SK-N-DZ (cell line): ENCODE measurements around the gene CEP128.

Experiments used
- DNase-seq: peaks from one replicate; pipeline ENCODE4 v3.0.0-alpha.2; 2015; ENCODE audit warnings: low spot score

Gene CEP128

DNA sequence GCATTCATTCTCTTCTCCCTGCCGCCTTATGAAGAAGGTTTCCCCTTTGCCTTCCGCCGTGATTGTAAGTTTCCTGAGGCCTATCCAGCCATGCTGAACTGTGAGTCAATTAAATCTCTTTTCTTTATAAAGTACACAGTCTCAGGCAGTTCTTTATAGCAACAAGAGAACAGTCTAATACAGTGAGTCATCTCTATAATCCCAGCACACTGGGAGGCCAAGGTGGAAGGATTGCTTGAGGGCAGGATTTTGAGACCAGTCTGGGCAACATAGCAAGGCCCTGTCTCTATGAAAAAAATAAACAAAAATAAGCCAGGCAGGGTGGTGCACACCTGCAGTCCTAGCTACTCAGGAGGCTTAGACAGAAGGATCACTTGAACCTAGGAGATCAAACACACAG, 259.9 kb downstream of the CEP128 start:
- no peak for DNase-seq

GRCh38 chr14:80679273-80679672, 262.3 kb downstream of the CEP128 start:
- DNase-seq: no peak

DNA sequence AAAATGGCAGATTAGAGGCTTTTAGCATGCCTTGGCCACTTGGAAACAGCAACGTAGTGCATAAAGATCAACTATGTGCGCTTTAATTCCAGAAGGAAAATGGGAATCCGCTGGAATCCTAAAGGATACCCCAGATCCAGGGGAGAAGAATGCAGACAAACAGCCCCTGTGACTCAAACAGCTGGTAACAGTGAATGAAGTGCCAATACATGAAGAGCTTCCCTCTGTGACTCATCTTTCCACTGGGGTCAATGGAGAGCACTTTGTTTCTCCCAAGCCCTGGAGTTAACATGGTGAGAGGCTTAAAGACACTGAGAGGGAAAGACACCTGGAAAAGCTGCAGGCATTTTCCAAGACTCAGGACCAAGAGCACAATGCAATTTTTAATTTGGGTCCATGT, 263.1 kb downstream of the CEP128 start:
- DNase-seq: no peak

GRCh38 chr14:80669426-80669825, 272.1 kb downstream of the CEP128 start:
- DNase-seq: no peak

GRCh38 chr14:80664576-80664975, 277.0 kb downstream of the CEP128 start:
- no peak for DNase-seq

DNA sequence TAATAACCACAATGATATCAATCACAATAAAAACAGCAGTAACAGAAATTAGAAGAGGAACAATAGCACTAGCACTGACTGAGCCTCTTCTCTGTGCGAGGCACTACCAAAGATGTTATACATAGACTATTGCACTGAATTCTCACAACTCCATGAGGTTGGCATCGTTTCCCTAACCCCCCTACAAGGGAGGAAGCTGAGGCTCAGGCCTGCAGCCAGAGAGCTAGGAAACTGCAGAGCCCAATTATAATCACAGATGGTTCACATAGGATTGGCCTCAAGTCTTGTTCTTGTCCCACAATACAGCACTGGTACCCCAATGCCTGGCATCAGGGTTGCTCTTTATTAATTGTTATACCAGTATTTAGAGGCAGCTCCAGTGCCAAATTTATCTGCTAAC, 278.0 kb downstream of the CEP128 start:
- DNase-seq: no peak

DNA sequence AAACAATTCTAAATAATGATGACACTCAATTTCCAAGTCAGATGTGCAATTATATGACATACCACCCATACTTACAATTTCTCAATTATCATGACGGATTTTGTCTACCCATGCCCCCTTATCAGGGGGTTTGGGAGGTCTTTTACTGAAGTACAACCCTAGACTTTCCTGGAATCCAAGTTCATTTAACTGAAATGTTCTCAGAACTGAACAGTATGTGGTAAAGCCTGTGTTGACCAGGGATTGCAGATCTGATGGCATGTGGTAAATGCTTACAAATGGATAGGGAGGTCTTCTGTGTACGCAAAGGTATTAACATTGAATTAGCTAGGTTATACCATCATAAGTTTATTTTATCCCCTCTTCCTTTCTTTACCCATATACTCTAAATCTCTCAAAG, 281.8 kb downstream of the CEP128 start:
- DNase-seq: no peak

DNA sequence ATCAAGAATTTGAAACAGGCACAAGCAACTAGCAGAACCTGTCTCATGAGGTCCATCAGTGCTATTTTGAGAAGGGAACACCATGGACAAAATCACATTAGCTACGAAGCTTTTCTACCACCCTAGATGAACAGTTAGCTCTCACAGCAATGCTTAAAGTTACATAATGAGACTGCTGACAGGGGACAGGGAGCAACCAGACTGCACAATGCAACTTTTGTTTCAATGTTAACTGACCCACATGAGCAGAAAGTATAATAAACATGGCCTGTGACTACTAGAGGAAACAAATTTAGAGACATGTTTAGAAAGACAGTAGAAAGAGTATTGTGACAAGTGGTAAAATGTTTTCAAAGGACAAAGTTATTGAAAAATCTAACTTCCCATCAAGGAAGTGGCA, 282.8 kb downstream of the CEP128 start:
- no peak for DNase-seq

DNA sequence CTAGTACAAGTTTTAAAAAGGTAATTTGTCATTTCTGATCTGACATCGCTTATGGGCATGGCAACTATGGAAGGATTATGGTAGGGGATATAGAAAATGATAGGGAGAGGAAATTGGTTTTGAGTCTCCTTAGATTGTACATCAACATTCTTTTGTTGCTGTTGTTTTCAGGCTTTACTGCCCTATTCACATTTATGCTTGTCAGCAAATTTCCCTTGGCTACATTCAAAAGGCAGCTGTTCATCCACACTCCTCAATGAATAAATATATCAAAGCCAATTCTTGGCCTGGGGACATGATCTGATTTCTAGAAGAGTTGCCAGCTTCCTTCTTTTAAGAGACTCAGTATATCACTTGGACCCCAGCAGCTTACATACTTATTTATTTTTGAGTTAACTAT, 283.4 kb downstream of the CEP128 start:
- DNase-seq: no peak

- DNase-seq: no peak
These were observed 287.6 kb downstream of the CEP128 start for GRCh38 chr14:80653956-80654355.

GRCh38 chr14:80645667-80646413, 295.7 kb downstream of the CEP128 start:
- DNase-seq: no peak

- no peak for DNase-seq
These were observed 296.7 kb downstream of the CEP128 start for GRCh38 chr14:80644826-80645225.

DNA sequence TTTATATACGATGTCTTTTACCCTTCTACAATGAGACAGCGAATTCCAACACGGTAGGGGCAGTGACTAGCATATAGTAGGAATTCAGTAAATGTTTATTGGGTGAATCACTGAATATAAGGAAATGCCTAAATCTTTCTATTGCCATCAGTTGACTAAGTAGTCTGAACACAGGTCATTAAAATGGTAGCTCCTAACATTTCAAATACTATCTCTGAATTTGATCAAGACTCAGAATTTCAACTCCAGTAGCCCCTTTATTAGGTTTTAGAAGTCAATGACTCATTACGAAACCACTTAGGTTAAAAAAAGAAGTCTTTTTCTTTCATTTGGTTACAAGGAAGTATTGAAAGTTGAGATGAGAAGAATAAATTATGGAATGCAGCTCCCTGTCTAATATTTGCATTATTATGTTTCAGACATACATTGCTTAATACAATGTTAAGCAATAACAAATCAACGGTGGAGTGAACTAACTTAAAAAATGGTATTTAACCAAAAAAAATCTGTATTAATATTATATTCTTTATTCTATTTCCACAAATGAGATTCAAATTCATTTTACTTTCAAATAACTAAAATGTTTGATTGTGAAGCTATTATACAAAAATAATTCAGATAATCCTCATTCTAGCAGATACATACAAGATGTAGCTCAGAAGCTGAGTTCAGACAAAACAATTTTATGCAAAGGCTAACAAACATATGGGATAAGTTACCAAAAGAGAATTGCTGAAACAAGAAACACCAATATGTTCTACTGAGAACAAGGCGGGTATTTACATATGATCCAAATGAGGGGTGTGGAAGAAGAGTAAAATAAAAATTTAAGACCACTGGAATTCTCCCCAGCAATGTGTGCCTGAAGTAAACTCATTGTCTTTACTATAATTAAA, 302.7 kb downstream of the CEP128 start:
- DNase-seq: no peak

DNA sequence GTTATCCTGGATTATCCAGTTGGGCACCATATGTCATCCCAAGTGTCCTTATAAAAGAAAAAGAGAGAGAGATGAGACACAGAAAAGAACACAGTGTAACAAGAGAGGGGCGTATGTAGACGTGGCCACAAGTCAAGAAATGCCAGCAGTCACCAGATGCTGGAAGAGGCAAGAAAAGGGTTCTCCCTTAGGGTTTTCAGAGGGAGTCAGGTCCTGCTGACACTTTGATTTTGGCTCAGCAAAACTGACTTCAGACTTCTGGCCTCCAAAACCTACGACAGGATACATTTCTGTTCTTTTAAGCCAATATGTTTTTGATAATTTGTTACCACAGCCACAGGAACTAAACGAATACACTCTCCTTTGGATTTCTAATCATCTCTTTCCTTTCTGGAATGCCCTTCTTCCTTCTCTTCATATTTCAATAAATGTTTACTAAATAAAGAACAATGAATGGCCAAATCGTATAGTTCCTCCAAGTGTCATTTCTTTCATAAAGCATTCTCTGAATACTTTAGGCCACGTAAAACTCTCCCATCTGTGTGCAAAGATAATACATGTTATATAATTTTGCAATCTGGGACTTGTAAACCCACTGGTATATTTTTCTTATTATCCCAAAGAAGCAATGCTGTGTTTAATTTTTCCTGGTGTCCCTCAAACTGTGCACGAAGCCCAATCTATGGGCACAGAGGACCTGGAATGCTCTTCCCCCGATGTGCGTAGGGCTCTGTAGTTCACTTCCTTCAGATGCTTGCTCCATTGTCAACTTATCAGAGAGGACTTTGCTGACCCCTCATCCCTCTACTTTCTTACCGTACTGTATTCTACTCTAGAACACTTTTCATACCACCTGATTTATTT, 303.6 kb downstream of the CEP128 start:
- peak; percentile 86 for DNase-seq

- no peak for DNase-seq
These were observed 305.5 kb downstream of the CEP128 start for GRCh38 chr14:80636071-80636470.

GRCh38 chr14:80634106-80634758, 307.3 kb downstream of the CEP128 start:
- DNase-seq: no peak

GRCh38 chr14:80629606-80630005, 311.9 kb downstream of the CEP128 start:
- DNase-seq: no peak

DNA sequence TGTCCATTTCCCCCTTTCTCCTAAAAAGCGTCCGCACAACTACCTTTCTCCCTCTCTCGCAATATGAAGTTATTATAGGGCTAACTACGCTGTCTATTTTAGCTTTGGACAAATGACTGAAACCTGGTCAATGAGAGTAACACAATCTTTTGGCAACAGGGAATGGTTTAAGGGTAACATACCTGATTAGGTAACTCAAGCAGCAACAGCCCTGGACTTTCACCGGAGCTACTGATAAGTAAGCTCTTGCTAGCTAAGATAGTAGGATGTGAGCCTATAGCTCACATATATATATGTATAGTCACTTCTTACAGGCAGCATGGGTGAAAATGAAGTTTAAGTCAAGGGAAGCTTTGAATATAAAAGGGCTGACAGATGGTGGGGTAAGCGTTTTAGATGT, 313.0 kb downstream of the CEP128 start:
- DNase-seq: no peak

- no peak for DNase-seq
These were observed 313.8 kb downstream of the CEP128 start for GRCh38 chr14:80627745-80628144.

DNA sequence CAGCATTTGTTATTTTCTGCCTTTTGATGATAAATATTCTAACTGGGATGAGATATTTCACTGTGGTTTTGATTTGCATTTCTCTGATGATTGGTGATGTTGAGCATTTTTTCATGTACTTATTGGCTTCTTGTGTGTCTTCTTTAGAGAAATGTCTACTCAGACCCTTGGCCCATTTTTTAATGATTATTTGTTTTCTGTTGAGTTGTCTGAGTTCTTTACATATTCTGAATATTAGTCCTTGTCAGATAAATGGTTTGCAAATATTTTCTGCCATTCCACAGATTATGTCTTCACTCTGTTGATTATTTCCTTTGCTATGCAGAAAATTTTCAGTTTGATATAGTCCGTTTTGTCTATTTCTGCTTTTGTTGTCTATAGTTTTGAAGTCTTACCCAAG, 317.0 kb downstream of the CEP128 start:
- no peak for DNase-seq

- DNase-seq: no peak
These were observed 319.8 kb downstream of the CEP128 start for GRCh38 chr14:80621701-80622100.
